Keratinocyte (primary cell): ENCODE measurements around the gene CSK. TPM values are rescaled to one million over a fixed set of nuclear protein-coding genes. Genes with fewer than 3 reads are reported as not detected.

Experiments used
- DNase-seq: peaks from one replicate; pipeline ENCODE4 v3.0.0-alpha.2; 2011; ENCODE audit warnings: low read depth, missing footprints, low spot score
- FAIRE-seq: peaks from 2 replicates; lab custom pipeline; 2011; peaks lifted over from hg19 to GRCh38; lab: Jason Lieb, UNC
- H2AFZ ChIP-seq: 2 replicates; pipeline ENCODE4 v1.6.0; 2012; ENCODE audit warnings: low read length, control low read depth, inconsistent platforms; ENCODE audit not compliant: control insufficient read depth
- H3K27ac ChIP-seq: 2 replicates; pipeline ENCODE4 v1.5.1; 2011; ENCODE audit warnings: low read length; ENCODE audit not compliant: control insufficient read depth, insufficient read depth
- H3K27me3 ChIP-seq: 3 replicates; pipeline ENCODE4 v1.6.0; 2011; ENCODE audit warnings: low read length; ENCODE audit not compliant: control insufficient read depth, insufficient read depth; ENCODE audit errors: extremely low read depth
- H3K36me3 ChIP-seq, 2 experiments: 2 replicates in 1 of 2; 3 replicates in 1 of 2; pipeline ENCODE4 v1.5.1; 2011; ENCODE audit warnings: low read length in 2 of 2, mild to moderate bottlenecking in 1 of 2; ENCODE audit not compliant: control insufficient read depth in 2 of 2, insufficient read depth in 2 of 2; ENCODE audit errors: extremely low read depth in 1 of 2
- H3K4me1 ChIP-seq: 3 replicates; pipeline ENCODE4 v1.5.1; 2011; ENCODE audit warnings: low read length; ENCODE audit not compliant: control insufficient read depth, insufficient read depth; ENCODE audit errors: extremely low read depth
- H3K4me2 ChIP-seq: 3 replicates; pipeline ENCODE4 v1.6.0; 2011; ENCODE audit warnings: low read depth, low read length; ENCODE audit not compliant: control insufficient read depth, insufficient read depth; ENCODE audit errors: extremely low read depth
- H3K4me3 ChIP-seq, 3 experiments: fragments of 200-600 bp in 1 of 3; sonication (generic) in 1 of 3; 2 replicates in 2 of 3; 3 replicates in 1 of 3; pipeline ENCODE4 v1.5.1; 2011 to 2016; ENCODE audit warnings: low read length in 3 of 3, mild to moderate bottlenecking in 3 of 3, control low read depth in 2 of 3, inconsistent platforms in 1 of 3, low read depth in 1 of 3, mixed read lengths in 1 of 3, mixed run types in 1 of 3, moderate library complexity in 1 of 3; ENCODE audit not compliant: control insufficient read depth in 2 of 3, insufficient read depth in 2 of 3; ENCODE audit errors: extremely low read depth in 1 of 3
- H3K79me2 ChIP-seq: 2 replicates; pipeline ENCODE4 v1.6.0; 2012; ENCODE audit warnings: low read length; ENCODE audit not compliant: control insufficient read depth, insufficient read depth
- H3K9ac ChIP-seq: 3 replicates; pipeline ENCODE4 v1.6.0; 2011; ENCODE audit warnings: low read length; ENCODE audit not compliant: control insufficient read depth, insufficient read depth; ENCODE audit errors: extremely low read depth
- H3K9me1 ChIP-seq: 3 replicates; pipeline ENCODE4 v1.6.0; 2011; ENCODE audit warnings: low read length; ENCODE audit not compliant: control insufficient read depth, insufficient read depth; ENCODE audit errors: extremely low read depth
- H3K9me3 ChIP-seq: 2 replicates; pipeline ENCODE4 v1.5.1; 2012; ENCODE audit warnings: low read depth, low read length; ENCODE audit not compliant: control insufficient read depth
- H4K20me1 ChIP-seq: 3 replicates; pipeline ENCODE4 v1.6.0; 2011; ENCODE audit warnings: low read length; ENCODE audit not compliant: control insufficient read depth, insufficient read depth; ENCODE audit errors: extremely low read depth
- EZH2 ChIP-seq: IDR thresholded peaks from one replicate; pipeline ENCODE4 v1.6.1; 2012; ENCODE audit warnings: inconsistent platforms, mild to moderate bottlenecking, low read length, moderate library complexity
- dilution Hi-C: fragments of 300-500 bp; cut with MboI; formaldehyde crosslinking; loops from one replicate; pipeline ENCODE4 v1.7.0; 2020; ENCODE audit warnings: low sequenced_read_pairs; ENCODE audit not compliant: extremely low pct_ligation_motif_present
- polyA plus RNA-seq, 5 experiments: library from polyadenylated mRNA; depleted of rRNA in 3 of 5; stranded (reverse) in 3 of 5; stranded (forward) in 1 of 5; unstranded in 1 of 5; fragments of >200 nt; gene quantifications; 1 replicate in 1 of 5; 2 replicates in 3 of 5; 3 replicates in 1 of 5; pipeline versions ENCODE4 v1.2.1 to v1.2.3, GENCODE V29; 2011 to 2012; ENCODE audit warnings: missing spikeins in 2 of 5, low read depth in 1 of 5, low replicate concordance in 1 of 5
- TF ChIP-seq, protein P1 (sequence below), 3 experiments: IDR thresholded peaks in 1 of 3; conservative IDR thresholded peaks in 1 of 3; optimal IDR thresholded peaks in 1 of 3; 2 replicates in 2 of 3; 3 replicates in 1 of 3; pipeline versions ENCODE3 to v1.5.1; 2011; ENCODE audit warnings: low read length in 3 of 3, mild to moderate bottlenecking in 3 of 3, moderate library complexity in 2 of 3, control low read depth in 1 of 3, inconsistent platforms in 1 of 3; ENCODE audit not compliant: insufficient read depth in 2 of 3; ENCODE audit errors: extremely low read depth in 1 of 3

CSK gene
- polyA plus RNA-seq, 1 donor (not counting 4 experiments of a cell fraction or from before 2014, with no cell fraction given), result 17.2 TPM

DNA sequence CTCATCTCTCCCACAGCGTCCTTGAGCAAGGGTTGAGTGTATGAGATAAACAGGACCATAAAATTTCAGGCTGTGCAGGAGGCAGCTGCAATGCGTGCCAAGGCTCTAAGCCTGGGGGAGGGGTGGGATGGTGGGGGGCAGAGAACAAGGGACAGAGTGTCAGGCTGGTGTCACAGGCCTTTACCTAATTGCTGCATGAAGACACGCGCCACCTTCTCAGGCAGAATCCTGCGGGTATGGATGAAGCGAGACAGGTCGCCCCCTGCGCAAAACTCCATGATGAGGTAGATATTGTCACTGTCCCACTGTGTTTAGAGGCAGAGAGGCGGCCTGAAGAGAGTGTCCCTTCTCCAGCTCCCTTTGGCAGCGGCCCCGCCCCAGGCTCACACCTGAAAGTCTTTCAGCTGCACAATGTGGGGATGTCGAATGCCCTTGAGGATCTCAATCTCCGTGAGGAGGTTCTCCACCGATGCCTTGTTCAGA is 60.1 kb downstream of the CSK start:
- Histone ChIP-seq H3K4me3 (peak overlapping the region; percentile 77 to 92 (median 87)), H3K4me2 (peak overlapping the region; percentile 87), H3K79me2 (no peaks in the 10 kb centered on the region), H3K9me1 (no peaks in the 10 kb centered on the region), H2AFZ (no peak overlapping the region), H3K4me1 (peaks cover 14% of the 10 kb centered on the region), H4K20me1 (no peaks in the 10 kb centered on the region), H3K27me3 (no peaks in the 10 kb centered on the region), H3K27ac (no peak overlapping the region), H3K9me3 (no peaks in the 10 kb centered on the region), H3K36me3 (peaks cover 4 to 13% of the 10 kb centered on the region in 2 experiments), H3K9ac (peak overlapping the region; percentile 15)
- DNase-seq (no peak), FAIRE-seq (no peak)
- dilution Hi-C loops, result no loop called here
- no peak for TF ChIP-seq EZH2

DNA sequence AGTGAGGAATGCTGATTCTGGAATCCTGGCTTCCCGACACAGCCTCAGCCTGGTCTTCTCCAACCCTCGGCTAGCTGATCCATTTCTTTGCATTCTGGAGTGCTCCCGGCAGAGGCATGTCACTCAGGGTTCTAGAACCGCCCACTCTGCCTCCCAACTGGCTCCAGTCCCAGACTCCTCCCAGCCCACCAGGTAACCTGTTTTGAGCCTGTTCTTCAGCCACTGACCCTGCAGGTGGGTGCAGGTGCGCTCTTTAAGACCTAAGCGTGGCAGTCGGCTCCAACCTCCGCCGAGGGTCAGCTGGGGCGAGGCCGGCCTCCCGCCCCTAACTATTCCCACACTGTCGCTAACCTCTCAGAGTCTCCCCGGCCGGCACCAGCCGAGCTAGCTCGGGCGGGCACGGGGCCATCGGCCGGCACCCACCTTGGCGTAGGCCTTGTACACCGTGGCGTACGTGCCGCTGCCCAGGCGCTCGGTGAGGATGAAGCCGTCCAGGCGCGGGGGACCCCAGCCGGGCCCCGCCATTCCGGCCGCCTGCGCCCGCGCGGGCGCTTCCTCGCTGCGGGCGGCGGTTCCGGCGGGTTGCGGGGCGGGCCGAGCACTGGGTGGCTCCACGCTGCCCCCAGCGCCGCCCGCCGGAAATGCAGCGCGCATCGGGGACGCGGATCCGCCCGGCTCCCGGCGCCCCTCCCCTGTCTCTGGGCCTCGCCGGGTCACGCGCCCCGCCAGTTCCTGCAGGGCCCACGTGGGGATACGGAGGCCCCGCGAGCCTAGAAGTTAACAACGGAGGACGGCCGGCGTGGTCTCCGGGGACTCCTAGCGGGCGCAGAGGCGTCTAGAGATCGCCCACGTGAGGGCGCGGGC is 60.9 kb downstream of the CSK start, which contains the start of gene ULK3:
ULK3 (minus strand) TSS at position 576 of the 864 bp plus-strand sequence; CDS start at position 525, 51 bp downstream.
- Histone ChIP-seq H3K9ac (peak within 1 kb of the TSS; percentile 81), H3K4me3 (peak within 1 kb of the TSS; percentile 77 to 92 (median 87)), H3K79me2 (no peaks in the 10 kb centered on the region), H3K4me1 (peaks cover 14% of the 10 kb centered on the region), H3K27me3 (no peaks in the 10 kb centered on the region), H3K27ac (peak within 1 kb of the TSS; percentile 77), H3K36me3 (peaks cover 4 to 15% of the 10 kb centered on the region in 2 experiments), H3K9me3 (no peaks in the 10 kb centered on the region), H3K4me2 (peak within 1 kb of the TSS; percentile 87), H4K20me1 (no peaks in the 10 kb centered on the region), H3K9me1 (no peaks in the 10 kb centered on the region), H2AFZ (peak within 1 kb of the TSS; percentile 83)
- TF ChIP-seq, protein P1, sequence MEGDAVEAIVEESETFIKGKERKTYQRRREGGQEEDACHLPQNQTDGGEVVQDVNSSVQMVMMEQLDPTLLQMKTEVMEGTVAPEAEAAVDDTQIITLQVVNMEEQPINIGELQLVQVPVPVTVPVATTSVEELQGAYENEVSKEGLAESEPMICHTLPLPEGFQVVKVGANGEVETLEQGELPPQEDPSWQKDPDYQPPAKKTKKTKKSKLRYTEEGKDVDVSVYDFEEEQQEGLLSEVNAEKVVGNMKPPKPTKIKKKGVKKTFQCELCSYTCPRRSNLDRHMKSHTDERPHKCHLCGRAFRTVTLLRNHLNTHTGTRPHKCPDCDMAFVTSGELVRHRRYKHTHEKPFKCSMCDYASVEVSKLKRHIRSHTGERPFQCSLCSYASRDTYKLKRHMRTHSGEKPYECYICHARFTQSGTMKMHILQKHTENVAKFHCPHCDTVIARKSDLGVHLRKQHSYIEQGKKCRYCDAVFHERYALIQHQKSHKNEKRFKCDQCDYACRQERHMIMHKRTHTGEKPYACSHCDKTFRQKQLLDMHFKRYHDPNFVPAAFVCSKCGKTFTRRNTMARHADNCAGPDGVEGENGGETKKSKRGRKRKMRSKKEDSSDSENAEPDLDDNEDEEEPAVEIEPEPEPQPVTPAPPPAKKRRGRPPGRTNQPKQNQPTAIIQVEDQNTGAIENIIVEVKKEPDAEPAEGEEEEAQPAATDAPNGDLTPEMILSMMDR (optimal IDR thresholded peaks at IDR 0.05 in 1 of 3, IDR thresholded peaks at IDR 0.05 in 1 of 3, conservative IDR thresholded peaks at IDR 0.05 in 1 of 3; ENCODE audit: extremely low read depth in 1 of 3, insufficient read depth in 2 of 3, low read length in 3 of 3), result peak in 2 of 3 experiments; percentile 51 to 69
- TF ChIP-seq EZH2, result no peak
- peak; percentile 83 for FAIRE-seq
- no peak for DNase-seq
- dilution Hi-C loops, result no loop called here
